ENCODE data around the gene IL22RA1.

IL22RA1 gene

GRCh38 chr1:24109686-24110475, 33.1 kb downstream of the IL22RA1 start:
- DNase-seq (ENCODE audit: low read depth) = no peak
- no peak for TF ChIP-seq CTCF (IDR thresholded peaks at IDR 0.05; ENCODE audit: insufficient read depth, low read depth, low read length, missing control alignments)
- H3K4me3 ChIP-seq (ENCODE audit: low read depth, low read length) = no peak overlapping the region

GRCh38 chr1:24109166-24109483, 33.8 kb downstream of the IL22RA1 start:
- no peak overlapping the region for H3K4me3 ChIP-seq (ENCODE audit: low read depth, low read length)
- DNase-seq (ENCODE audit: low read depth) = no peak
- no peak for TF ChIP-seq CTCF (IDR thresholded peaks at IDR 0.05; ENCODE audit: insufficient read depth, low read depth, low read length, missing control alignments)

- no peak for DNase-seq (ENCODE audit: low read depth)
- H3K4me3 ChIP-seq (ENCODE audit: low read depth, low read length) = no peak overlapping the region
- TF ChIP-seq CTCF (IDR thresholded peaks at IDR 0.05; ENCODE audit: insufficient read depth, low read depth, low read length, missing control alignments) = no peak
These were observed 34.4 kb downstream of the IL22RA1 start for GRCh38 chr1:24108334-24109165.

GRCh38 chr1:24107462-24108138, 35.3 kb downstream of the IL22RA1 start:
- H3K4me3 ChIP-seq (ENCODE audit: low read depth, low read length) = no peak overlapping the region
- no peak for DNase-seq (ENCODE audit: low read depth)
- no peak for TF ChIP-seq CTCF (IDR thresholded peaks at IDR 0.05; ENCODE audit: insufficient read depth, low read depth, low read length, missing control alignments)

GRCh38 chr1:24105368-24106160, 37.4 kb downstream of the IL22RA1 start:
- DNase-seq (ENCODE audit: low read depth) = no peak
- no peak for TF ChIP-seq CTCF (IDR thresholded peaks at IDR 0.05; ENCODE audit: insufficient read depth, low read depth, low read length, missing control alignments)
- no peak overlapping the region for H3K4me3 ChIP-seq (ENCODE audit: low read depth, low read length)

GRCh38 chr1:24104854-24105253, 38.1 kb downstream of the IL22RA1 start:
- H3K4me3 ChIP-seq (ENCODE audit: low read depth, low read length) = no peak overlapping the region
- TF ChIP-seq CTCF (IDR thresholded peaks at IDR 0.05; ENCODE audit: insufficient read depth, low read depth, low read length, missing control alignments) = no peak
- no peak for DNase-seq (ENCODE audit: low read depth)

All from GM12865 (cell line).